ENCODE results near the gene CHORDC1.
A peak's percentile ranks its signal among the peaks of the same experiment; 100 is the strongest.
"Not testable (repeated sequence)": the region's sequence is repeated elsewhere in the genome, so short reads cannot be mapped to it uniquely, and the experiment has no call there.

Gene CHORDC1

DNA sequence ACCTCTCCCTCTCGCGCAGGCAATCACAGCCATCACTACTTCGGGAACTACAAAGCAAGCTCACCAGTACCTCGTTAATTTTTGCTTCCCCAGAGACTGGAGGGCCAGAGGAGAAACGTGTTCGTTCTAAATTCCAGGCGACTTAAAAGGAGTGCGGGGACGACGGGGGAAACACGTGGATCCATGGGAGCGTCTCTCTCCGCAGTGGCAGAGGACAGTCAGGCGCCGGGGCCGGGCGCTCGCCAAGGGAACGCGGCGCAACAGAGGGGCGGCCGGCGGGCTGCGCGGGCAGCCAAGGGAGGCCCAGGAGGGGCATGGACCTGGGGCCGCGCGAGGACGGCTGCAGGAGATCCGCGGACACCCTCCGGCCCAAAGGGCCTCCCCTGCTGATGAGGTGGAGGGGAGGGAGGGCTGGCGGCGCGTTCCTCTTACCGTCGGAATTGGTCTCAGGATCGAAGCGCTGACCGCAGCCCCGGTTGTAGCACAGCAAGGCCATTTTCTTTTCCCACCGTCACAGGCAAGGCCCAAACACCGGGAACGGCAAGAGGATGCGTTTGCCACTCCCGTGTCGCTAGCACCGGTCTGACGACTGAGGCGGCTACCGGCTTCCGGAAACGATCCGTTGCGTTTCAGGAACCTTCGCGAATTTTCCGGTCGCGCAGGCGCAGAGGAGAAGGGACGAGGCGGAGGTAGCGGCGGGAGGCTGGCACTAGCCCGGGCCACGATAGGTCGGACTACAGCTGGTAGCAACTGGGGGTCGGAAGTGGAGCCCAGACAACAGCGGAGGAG lies at the start of gene CHORDC1:
Gene CHORDC1 (minus strand): TSS at position 591 of the 789 bp plus-strand sequence. CDS start 95 bp downstream, at position 496.
- peak; percentile 88 for DNase-seq (ENCODE audit: low read depth)

DNA sequence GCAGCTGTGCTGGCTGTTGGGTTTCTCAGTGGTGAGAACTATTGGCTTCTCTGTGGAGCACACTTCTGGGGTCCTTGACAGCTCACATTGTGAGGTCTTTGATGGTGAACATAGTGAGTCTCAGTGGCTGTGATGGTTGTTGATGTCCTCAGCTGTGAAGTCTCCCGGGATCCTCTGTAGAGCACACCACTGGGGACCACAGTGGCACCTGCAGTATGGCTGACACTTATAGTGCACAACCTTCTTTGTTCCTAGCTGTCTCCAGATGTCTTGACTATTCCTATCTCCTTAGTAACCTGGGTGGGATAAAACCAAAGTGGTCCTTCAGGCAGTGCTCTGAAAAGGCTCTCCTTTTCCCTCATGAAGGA lies 34.3 kb upstream of the CHORDC1 start:
- DNase-seq (ENCODE audit: low read depth): no peak

DNA sequence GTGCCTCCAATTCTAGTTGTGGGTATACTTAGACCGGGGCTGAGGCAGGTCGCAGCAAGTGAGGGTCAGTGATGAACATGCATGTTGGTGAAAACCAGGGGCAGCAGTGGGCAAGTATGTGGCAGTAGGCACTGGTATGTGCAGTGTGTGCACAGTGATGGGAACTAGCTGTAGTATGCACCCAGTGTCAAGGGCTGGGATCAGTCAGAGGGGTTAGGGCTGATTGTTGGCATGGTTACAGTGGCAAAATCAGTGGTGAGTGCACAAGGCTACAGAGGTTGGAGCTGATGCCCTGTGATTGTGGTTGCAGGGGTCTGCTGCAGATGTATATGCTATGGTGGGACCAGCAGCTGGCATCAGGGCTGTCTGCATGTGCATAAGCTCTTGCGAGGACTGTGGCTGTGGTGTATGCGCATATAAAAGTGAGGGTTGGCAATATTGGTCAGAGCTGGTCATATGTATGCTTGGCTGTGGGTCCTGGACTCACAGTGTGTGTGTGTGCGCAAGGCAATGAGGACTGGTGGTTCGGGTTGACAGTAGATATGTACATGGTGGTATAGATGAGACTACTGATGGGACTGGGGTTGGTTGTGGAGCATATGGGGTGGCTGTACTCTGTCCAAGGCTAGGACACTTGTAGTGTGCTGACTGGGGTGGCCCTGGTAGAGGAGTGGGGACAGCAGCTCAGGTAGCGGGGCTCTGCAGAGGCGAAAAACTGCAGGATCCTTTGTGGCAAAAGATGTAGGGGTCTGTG lies 33.7 kb upstream of the CHORDC1 start:
- DNase-seq (ENCODE audit: low read depth): no peak

DNA sequence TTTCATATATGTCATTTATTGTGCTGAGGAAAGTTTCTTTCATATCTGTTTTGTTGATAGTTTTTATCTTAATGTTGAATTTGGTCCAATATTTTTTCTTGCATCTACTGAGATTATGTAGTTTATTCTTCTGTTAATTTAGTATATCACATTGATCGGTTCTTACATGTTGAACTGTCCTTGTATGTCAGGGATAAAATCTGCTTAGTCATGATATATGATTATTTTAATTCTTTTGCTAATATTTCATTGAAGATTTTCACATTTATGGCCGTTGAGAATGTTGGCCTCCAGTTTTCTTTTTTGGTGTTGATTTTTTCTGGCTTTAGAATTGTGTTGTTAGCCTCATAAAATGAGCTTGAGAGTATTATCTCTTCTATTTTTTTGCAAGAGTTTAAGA lies 31.2 kb upstream of the CHORDC1 start:
- DNase-seq (ENCODE audit: low read depth): no peak

DNA sequence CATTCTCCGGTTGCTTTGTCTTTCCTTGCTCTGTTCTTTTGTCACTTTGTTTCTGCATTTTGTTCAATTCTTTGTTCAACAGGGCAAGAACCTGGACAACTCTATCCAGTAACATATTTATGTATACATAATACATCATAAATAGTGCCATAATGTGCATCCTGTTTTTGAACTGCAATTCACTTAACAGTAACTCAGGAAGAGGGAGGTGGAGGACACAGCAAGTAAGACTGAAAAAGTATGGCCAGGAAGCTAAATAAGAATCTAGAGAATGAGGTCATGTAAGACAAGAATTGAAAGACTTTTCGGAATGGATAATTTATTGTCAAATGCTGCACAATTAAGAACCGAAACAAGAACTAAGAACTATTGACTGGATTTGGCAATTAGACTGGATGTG lies 29.2 kb upstream of the CHORDC1 start:
- no peak for DNase-seq (ENCODE audit: low read depth)

DNA sequence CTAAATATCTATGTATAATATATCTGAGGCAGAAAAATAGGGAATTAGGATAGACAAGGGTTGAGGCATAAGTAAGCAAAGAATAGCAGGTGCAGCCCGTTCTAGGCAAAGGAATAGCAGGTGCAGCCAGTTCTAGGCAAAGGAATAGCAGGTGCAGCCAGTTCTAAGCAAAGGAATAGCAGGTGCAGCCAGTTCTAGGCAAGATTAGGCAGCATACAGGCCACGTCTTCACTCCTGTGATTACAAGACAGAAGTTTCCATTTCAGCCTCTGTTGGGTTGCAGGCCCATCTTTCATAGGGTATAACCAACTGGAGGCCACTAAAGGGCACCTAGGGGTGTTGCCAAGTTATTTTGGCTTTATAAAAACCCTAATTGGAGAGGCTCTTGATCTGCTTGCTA lies 28.8 kb upstream of the CHORDC1 start:
- no peak for DNase-seq (ENCODE audit: low read depth)

DNA sequence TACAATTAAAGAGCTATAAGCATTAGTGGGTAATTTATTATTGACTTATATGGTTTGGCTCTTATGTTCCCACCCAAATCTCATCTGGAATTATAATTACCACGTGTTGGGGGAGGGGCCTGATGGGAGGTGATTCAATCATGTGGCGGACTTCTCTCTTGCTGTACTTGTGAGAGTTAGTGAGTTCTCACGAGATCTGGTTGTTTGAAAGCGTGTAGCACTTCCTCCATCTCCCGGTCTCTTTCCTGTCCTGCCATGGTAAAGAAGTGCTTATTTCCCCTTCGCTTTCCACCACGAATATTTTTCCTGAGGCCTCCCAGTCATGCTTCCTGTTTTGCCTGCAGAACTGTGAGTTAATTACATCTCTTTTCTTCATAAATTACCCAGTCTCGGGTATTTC lies 28.1 kb upstream of the CHORDC1 start:
- peak; percentile 1 for DNase-seq (ENCODE audit: low read depth)

DNA sequence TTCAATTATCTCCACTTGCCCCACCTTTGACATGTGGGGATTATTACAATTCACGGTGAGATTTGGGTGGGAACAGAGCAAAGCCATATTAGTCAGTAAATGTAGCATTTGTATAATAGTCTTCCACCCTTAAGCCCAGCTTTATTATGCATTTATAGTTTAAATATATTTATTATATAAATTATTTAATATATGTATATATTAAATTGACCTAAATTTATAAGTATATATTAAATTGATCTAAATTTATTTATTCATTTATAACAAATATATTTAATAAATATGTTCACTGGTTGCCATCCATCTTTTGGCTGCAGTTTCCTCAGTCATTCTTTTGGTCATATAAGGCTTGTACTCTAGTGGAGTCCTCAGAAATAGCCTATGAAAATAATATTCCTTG lies 23.6 kb upstream of the CHORDC1 start:
- no peak for DNase-seq (ENCODE audit: low read depth)

DNA sequence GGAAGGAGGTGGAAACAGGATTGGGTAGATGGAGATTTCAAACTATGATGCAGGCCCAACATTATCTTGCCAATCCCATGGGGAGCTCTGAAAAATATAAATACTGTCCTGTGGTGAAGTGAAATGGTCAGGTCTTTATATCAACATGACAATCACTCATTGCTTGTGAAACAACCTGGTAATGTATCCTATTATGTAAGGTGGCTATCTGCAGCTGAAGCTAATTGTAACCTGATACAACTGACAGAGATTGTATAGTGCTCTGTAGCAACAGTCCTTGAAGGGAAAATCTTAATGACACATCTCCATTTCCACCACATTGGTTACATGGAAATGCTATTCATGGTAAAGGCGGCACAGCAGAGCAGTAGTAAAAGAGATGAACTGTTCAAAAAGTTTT lies 20.7 kb upstream of the CHORDC1 start:
- no peak for DNase-seq (ENCODE audit: low read depth)

DNA sequence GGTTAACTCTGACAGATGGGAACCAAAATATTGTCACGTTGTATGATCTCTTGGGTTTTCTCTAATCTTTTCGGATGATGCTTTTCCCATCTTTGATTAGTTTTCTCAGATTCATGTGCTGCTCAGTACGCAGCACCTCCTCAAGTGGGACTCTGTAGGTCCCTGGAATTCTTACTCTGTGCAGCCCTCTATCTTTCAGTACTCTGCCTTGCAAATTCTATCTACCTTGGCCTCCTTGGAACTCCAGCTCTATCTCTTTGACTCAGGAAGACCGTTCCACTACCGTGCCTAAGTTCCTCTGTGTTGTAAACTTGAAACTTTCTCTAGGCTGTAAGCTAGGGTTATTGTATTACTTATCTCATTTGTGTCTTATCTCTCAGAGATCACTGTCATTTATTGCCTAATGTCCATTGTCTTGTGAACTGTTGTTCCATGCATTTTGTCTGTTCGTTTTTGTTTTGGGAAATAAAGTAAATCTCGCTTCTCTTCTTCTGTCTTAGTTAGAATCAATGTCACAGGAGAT lies 20.1 kb upstream of the CHORDC1 start:
- DNase-seq (ENCODE audit: low read depth): no peak

DNA sequence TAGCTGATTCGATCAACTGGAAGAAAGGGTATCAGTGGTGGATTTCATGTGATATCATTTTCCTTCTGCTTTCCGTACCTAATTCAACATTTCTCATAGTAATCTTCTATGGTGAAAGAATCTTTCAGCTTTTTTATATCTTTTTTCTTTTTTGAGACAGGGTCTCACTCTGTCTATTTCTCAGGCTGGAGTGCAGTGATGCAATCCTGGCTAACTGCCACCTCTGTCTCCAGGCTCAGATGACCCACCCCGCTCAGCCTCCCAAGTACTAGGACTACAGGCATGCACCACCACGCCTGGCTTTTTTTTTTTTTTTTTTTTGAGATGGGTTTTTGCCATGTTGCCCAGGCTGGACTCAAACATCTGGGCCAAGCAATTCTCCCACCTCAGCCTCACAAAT lies 18.6 kb upstream of the CHORDC1 start:
- no peak for DNase-seq (ENCODE audit: low read depth)

DNA sequence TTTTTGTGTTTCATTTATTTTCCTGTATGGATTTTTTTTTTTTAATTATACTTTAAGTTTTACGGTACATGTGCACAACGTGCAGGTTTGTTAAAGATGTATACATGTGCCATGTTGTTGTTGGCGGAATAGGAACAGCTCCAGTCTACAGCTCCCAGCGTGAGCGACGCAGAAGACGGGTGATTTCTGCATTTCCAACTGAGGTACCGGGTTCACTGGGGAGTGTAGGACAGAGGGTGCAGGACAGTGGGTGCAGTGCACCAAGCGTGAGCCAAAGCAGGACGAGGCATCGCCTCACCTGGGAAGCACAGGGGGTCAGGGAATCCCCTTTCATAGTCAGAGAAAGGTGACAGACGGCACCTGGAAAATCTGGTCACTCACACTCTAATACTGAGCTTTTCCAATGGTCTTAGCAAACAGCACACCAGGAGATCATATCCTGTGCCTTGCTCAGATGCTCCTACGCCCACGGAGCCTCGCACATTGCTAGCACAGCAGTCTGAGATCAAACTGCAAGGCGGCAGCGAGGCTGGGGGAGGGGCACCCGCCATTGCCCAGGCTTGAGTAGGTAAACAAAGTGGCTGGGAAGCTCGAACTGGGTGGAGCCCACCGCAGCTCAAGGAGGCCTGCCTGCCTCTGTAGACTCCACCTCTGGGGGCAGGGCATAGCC lies 17.3 kb upstream of the CHORDC1 start:
- DNase-seq (ENCODE audit: low read depth): not testable (repeated sequence)

DNA sequence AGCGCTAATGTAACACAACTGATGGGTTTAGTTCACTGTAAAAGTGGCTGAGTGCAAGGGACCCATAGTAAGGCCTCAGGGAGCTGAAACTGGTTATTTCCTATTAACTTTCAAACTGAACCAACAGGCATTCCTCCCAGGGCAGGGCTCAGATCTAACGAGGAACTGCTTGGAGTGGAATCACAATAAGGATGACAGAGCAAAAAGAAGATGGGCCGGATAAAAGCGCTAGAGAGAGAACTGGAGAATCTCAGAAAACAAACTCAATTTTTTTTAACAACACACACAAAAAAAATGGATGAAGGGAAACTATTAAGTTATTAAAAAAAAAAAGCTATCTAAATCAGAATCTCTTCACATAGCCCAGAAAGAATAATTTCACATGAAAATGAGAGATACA lies 14.2 kb upstream of the CHORDC1 start:
- DNase-seq (ENCODE audit: low read depth): no peak

DNA sequence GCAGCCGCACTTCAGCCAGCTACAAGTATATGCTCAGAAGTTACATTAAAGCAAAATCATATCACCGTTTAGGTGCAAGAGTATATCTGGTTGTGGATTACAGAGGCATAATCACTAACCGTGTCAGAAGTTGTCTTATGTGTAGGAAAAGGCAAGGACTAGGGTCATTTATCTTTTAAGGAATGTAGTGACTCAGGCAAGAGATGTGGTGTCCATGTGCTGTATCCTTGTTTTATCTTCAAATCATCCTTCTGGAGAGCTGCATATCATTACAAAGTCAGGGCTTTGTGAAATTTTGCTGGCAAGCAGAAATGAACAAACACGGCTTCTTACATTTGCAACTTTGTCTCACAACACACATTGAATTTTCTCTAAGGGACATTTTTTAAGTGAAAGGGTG lies 12.7 kb upstream of the CHORDC1 start:
- no peak for DNase-seq (ENCODE audit: low read depth)

DNA sequence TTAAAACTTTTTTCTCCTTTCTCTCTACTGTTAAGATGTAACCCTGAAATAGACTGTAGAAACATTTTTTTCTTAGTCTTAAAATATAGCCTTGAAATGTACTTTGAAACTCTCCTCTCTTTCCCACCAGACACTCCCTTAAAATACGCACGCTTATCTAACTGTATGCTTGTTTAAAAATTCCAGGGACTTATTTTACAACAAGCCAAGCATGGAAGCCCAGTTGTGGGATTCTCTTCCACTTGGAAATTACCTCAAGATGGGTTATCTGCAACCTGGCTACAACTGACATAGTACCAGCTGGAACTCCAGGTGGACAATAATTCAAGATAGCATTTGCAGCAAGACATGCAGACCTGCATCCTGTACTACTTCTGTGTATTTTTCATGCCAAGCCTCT lies 12.1 kb upstream of the CHORDC1 start:
- no peak for DNase-seq (ENCODE audit: low read depth)

DNA sequence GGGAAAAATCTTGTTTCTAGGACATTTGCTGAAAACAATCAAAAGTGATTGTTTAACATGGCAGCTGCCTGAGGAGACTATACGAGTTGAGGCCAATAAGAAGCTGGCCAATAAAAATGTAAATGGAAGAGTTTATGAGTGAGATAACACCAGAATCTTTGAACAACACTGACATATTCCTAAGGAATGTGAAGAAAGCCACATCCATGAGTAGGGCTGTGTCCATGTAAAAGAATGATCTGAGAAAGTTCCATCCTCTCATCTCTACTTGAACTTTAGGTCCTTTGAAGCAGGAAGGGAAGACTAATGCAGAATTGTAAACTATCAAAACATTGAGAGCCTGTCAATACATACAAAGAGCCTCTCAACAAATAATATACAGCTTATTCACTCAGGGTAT lies 6.9 kb upstream of the CHORDC1 start:
- DNase-seq (ENCODE audit: low read depth): peak; percentile 37

DNA sequence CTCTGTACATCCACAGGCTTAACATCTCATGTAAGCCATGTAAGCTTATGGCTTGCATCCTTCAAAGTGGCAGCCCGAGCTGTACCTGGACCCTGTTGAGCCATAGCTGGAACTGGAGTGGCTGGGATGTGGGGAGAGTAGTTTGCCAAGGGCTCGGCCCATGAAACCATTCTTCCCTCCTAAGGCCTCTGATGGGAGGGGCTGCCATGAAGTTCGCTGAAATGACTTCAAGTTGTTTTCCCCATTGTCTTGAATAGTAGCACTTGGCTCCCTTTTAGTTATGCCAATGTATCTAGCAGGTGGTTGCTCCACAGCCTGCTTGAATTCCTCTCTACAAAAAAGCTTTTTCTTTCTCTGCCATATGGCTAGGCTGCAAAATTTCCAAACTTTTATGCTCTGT lies 5.2 kb upstream of the CHORDC1 start:
- DNase-seq (ENCODE audit: low read depth): no peak

DNA sequence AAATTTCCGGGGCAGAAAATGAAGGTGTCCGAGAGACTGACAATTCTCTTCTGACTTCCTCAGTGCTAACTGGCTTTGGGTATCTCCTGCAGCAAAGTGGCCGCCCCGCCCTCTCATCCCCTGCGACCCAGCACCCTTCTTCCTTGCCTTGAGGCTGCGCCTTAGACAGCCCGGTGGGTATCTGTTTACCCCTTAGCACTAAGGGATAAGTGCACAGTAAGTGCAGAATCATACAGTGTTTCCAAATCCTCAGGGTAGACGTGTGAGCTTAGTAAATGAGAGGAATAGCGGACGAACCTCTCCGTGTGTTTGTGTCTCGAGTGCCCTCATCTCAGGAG lies 368 bp upstream of the CHORDC1 start:
- no peak for DNase-seq (ENCODE audit: low read depth)

DNA sequence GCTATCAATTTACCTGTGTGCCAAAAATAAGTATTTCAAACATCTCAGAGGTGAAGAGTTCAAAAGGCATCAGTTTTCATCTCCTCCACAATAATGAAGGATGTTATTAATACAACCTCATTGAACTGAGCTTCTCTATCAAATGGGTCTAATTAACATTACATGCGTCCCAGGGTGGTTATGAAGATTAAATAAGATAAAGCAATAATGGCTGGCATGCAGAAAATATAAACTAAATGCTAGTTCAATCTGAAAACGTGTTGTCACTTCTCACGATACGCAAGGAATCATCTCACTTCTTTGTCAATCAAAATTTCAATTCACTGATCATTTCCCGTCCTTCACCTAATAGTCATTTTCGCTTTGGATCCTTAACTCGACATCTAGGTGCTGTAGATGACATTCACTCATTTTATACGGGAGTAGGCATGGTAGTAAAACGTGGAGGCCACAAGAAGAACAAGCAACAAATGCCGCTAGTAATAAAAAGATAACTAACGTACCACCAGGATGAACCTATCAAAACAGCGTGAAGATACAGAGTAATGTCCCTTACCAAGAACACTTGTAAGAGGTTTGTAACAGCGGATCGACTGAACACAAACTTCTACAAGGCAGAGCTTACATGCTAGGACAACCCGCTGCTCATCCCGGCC lies 918 bp downstream of the CHORDC1 start:
- no peak for DNase-seq (ENCODE audit: low read depth)

DNA sequence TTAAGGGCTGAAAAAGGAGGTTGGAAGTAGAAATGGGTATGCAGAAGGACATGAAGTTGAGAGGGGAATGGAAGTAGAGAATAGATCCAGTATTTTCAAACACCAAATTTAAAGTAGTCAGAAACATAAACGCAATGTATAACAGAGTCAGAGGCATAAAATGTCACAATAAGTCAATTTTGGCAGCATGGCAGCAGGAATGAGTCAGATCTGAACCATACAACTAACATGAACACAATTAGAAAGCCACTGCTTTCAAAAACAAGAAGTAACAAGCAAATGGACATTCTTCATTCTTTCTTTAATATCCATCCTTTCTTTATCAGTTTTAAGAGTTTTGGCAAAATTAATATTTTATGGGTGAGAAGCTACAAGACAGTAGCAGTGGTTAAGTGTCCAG lies 2.5 kb downstream of the CHORDC1 start:
- DNase-seq (ENCODE audit: low read depth): peak; percentile 55

DNA sequence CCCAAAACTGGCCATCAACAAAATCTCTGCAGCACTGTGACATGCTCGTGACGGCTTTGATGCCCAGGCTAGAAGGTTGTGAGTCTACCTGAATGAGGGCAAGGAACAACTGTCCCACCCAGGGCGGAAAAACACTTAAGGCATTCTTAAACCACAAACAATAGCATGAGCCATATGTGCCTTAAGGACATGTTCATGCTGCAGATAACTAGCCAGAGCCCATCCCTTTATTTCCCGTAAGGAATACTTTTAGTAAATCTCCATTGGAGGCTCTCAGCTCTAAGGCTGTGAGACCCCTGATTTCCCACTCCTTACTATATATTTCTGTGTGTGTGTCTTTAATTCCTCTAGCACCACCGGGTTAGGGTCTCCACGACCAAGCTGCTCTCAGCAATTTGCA lies 3.4 kb downstream of the CHORDC1 start:
- no peak for DNase-seq (ENCODE audit: low read depth)

DNA sequence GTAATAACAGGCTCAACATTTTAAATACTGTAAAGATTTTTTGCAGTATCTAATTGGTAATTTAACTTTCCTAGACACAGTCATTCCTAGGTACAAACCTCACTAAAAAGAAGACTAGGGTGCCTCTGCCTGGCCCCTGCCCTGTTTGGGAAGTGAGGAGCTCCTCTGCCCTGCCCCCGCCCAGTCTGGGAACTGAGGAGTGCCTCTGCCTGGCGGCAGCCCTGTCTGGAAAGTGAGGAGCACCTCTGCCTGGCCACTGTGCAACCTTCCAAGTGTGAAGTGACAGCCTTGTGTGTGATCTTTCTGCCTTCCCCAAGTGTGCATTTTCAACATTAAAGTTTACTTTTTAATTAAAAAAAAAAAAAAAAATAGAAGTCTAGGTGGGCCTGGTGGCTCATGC lies 4.2 kb downstream of the CHORDC1 start:
- no peak for DNase-seq (ENCODE audit: low read depth)

DNA sequence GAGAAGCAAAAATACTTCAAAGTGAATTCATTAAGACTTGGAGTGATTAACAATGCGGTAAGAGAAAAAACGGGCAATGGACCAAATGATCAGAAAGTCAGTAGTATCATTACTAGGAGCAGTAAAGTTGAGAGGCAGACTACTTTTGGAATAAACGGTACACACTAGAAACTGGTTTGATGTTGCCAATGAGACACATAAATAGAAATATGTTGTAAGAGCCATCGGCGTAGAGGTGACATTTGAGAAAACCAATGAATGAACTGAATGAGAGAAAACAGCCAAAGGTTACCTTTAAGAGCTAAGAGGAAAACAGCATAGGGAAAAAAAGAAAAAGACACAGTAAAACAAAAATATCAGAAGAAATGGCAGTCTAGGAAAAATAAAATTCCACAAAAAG lies 6.2 kb downstream of the CHORDC1 start:
- DNase-seq (ENCODE audit: low read depth): no peak

Measured in ELR (cell line).